Ascending aorta (tissue), 2 donors: ENCODE measurements around the gene GART. TPM values are rescaled to one million over a fixed set of nuclear protein-coding genes. Genes with fewer than 3 reads are reported as not detected.

Source experiments
- DNase-seq, 2 donors: peaks; one replicate each; pipeline ENCODE4 v3.0.0-alpha.2; 2019; ENCODE audit warnings: low spot score in 2 of 2
- H3K27ac ChIP-seq, 2 donors: fragments of 200-600 bp; sonication (generic); one replicate each; pipeline ENCODE4 v1.5.1; 2016 to 2017; ENCODE audit warnings: mild to moderate bottlenecking in 1 of 2
- H3K27me3 ChIP-seq: fragments of 200-600 bp; sonication (generic); one replicate; pipeline ENCODE4 v1.5.1; 2017
- H3K36me3 ChIP-seq, 2 donors: fragments of 200-600 bp; sonication (generic); one replicate each; pipeline ENCODE4 v1.5.1; 2016
- H3K4me1 ChIP-seq, 2 donors: fragments of 200-600 bp; sonication (generic); one replicate each; pipeline ENCODE4 v1.5.1; 2016 to 2017; ENCODE audit warnings: mild to moderate bottlenecking in 1 of 2
- H3K4me3 ChIP-seq, 2 donors: fragments of 200-600 bp; sonication (generic); one replicate each; pipeline ENCODE4 v1.5.1; 2016 to 2017; ENCODE audit warnings: mild to moderate bottlenecking in 1 of 2
- H3K9me3 ChIP-seq, 2 donors: fragments of 200-600 bp; sonication (generic); one replicate each; pipeline ENCODE4 v1.5.1; 2016
- CTCF ChIP-seq, 3 experiments: fragments of 200-600 bp in 2 of 3; fragments of 450-650 bp in 1 of 3; sonication (generic) in 2 of 3; IDR thresholded peaks; one replicate each; pipeline ENCODE4 v1.5.1; 2016 to 2019; ENCODE audit warnings: antibody characterized with exemption in 3 of 3, mild to moderate bottlenecking in 1 of 3, moderate library complexity in 1 of 3
- intact Hi-C: fragments of 100-400 bp; cut with DNase I; formaldehyde crosslinking; loops from one replicate; pipeline ENCODE4 v1.15.1; 2023
- total RNA-seq: library from RNA; depleted of rRNA; stranded (reverse); fragments of >200 nt; gene quantifications from one replicate; pipeline ENCODE4 v1.1.0, GENCODE V29; 2016

Gene GART
- total RNA-seq, 1 donor from 2014 or later = 22.4 TPM

GRCh38 chr21:33487996-33488395 lies 53.9 kb downstream of the GART start:
- TF ChIP-seq CTCF (IDR thresholded peaks at IDR 0.05) = no peak
- H3K27me3 ChIP-seq = no peaks in the 10 kb centered on the region
- intact Hi-C loops = no loop called here
- no peaks in the 10 kb centered on the region for H3K4me1 ChIP-seq
- no peaks in the 10 kb centered on the region for H3K9me3 ChIP-seq
- no peak for DNase-seq
- no peaks in the 10 kb centered on the region for H3K36me3 ChIP-seq
- no peak overlapping the region for H3K27ac ChIP-seq
- H3K4me3 ChIP-seq = no peak overlapping the region

- no peaks in the 10 kb centered on the region for H3K9me3 ChIP-seq
- no peak for DNase-seq
- H3K36me3 ChIP-seq = no peaks in the 10 kb centered on the region
- intact Hi-C loops = no loop called here
- H3K27ac ChIP-seq = no peak overlapping the region
- no peak overlapping the region for H3K4me3 ChIP-seq
- TF ChIP-seq CTCF (IDR thresholded peaks at IDR 0.05) = no peak
- H3K27me3 ChIP-seq = no peaks in the 10 kb centered on the region
- peaks cover 5 to 15% of the 10 kb centered on the region in 2 donors for H3K4me1 ChIP-seq
These were observed 60.5 kb downstream of the GART start for GRCh38 chr21:33481314-33481943.

GRCh38 chr21:33480481-33481103 lies 61.3 kb downstream of the GART start:
- TF ChIP-seq CTCF (IDR thresholded peaks at IDR 0.05) = no peak
- Histone ChIP-seq H3K27ac (peak overlapping the region; percentile 94 to 95), H3K9me3 (no peaks in the 10 kb centered on the region), H3K27me3 (no peaks in the 10 kb centered on the region), H3K36me3 (no peaks in the 10 kb centered on the region), H3K4me3 (peak overlapping the region; percentile 80 to 81), H3K4me1 (peaks cover 5 to 15% of the 10 kb centered on the region in 2 donors)
- no peak for DNase-seq
- intact Hi-C loops = loop anchor here (1.0 kb wide), 1 partner anchor 62 kb away; the partner anchor contains the start of gene GART

- Histone ChIP-seq H3K36me3 (no peaks in the 10 kb centered on the region), H3K27me3 (no peaks in the 10 kb centered on the region), H3K4me3 (peak within 1 kb of the TSS; percentile 80 to 81), H3K9me3 (no peaks in the 10 kb centered on the region), H3K27ac (peak within 1 kb of the TSS; percentile 94 to 95), H3K4me1 (peaks cover 5 to 15% of the 10 kb centered on the region in 2 donors)
- peak; percentile 83 to 96 for DNase-seq
- intact Hi-C loops = loop anchor here (1.0 kb wide), 2 partner anchors 11 to 62 kb away; partner anchors contain the start of genes DNAJC28 and GART
- TF ChIP-seq CTCF (IDR thresholded peaks at IDR 0.05) = peak; percentile 40 to 54 (median 47)
These were observed 62.0 kb downstream of the GART start, which contains the start of gene TMEM50B for GRCh38 chr21:33479679-33480480. Gene TMEM50B, minus strand, starts transcription at chr21:33479974. Its CDS starts 11,089 bp downstream, at chr21:33468885.

GRCh38 chr21:33478935-33479678 lies 62.8 kb downstream of the GART start:
- Histone ChIP-seq H3K27ac (peak overlapping the region; percentile 94 to 95), H3K27me3 (no peaks in the 10 kb centered on the region), H3K9me3 (no peaks in the 10 kb centered on the region), H3K36me3 (no peaks in the 10 kb centered on the region), H3K4me3 (peak overlapping the region; percentile 80 to 81), H3K4me1 (peaks cover 5 to 15% of the 10 kb centered on the region in 2 donors)
- intact Hi-C loops = loop anchor here (1.0 kb wide), 1 partner anchor 12 kb away; the partner anchor contains the start of gene DNAJC28
- no peak for DNase-seq
- TF ChIP-seq CTCF (IDR thresholded peaks at IDR 0.05) = no peak
